Keratinocyte (primary cell): ENCODE results near the gene SERPINB10. TPM values are rescaled to one million over a fixed set of nuclear protein-coding genes. Genes with fewer than 3 reads are reported as not detected.

Source experiments
- DNase-seq: peaks from one replicate; pipeline ENCODE4 v3.0.0-alpha.2; 2011; ENCODE audit warnings: low read depth, missing footprints, low spot score
- FAIRE-seq: peaks from 2 replicates; lab custom pipeline; 2011; peaks lifted over from hg19 to GRCh38; lab: Jason Lieb, UNC
- H2AFZ ChIP-seq: 2 replicates; pipeline ENCODE4 v1.6.0; 2012; ENCODE audit warnings: low read length, control low read depth, inconsistent platforms; ENCODE audit not compliant: control insufficient read depth
- H3K27ac ChIP-seq: 2 replicates; pipeline ENCODE4 v1.5.1; 2011; ENCODE audit warnings: low read length; ENCODE audit not compliant: control insufficient read depth, insufficient read depth
- H3K27me3 ChIP-seq: 3 replicates; pipeline ENCODE4 v1.6.0; 2011; ENCODE audit warnings: low read length; ENCODE audit not compliant: control insufficient read depth, insufficient read depth; ENCODE audit errors: extremely low read depth
- H3K36me3 ChIP-seq, 2 experiments: 2 replicates in 1 of 2; 3 replicates in 1 of 2; pipeline ENCODE4 v1.5.1; 2011; ENCODE audit warnings: low read length in 2 of 2, mild to moderate bottlenecking in 1 of 2; ENCODE audit not compliant: control insufficient read depth in 2 of 2, insufficient read depth in 2 of 2; ENCODE audit errors: extremely low read depth in 1 of 2
- H3K4me1 ChIP-seq: 3 replicates; pipeline ENCODE4 v1.5.1; 2011; ENCODE audit warnings: low read length; ENCODE audit not compliant: control insufficient read depth, insufficient read depth; ENCODE audit errors: extremely low read depth
- H3K4me2 ChIP-seq: 3 replicates; pipeline ENCODE4 v1.6.0; 2011; ENCODE audit warnings: low read depth, low read length; ENCODE audit not compliant: control insufficient read depth, insufficient read depth; ENCODE audit errors: extremely low read depth
- H3K4me3 ChIP-seq, 3 experiments: fragments of 200-600 bp in 1 of 3; sonication (generic) in 1 of 3; 2 replicates in 2 of 3; 3 replicates in 1 of 3; pipeline ENCODE4 v1.5.1; 2011 to 2016; ENCODE audit warnings: low read length in 3 of 3, mild to moderate bottlenecking in 3 of 3, control low read depth in 2 of 3, inconsistent platforms in 1 of 3, low read depth in 1 of 3, mixed read lengths in 1 of 3, mixed run types in 1 of 3, moderate library complexity in 1 of 3; ENCODE audit not compliant: control insufficient read depth in 2 of 3, insufficient read depth in 2 of 3; ENCODE audit errors: extremely low read depth in 1 of 3
- H3K79me2 ChIP-seq: 2 replicates; pipeline ENCODE4 v1.6.0; 2012; ENCODE audit warnings: low read length; ENCODE audit not compliant: control insufficient read depth, insufficient read depth
- H3K9ac ChIP-seq: 3 replicates; pipeline ENCODE4 v1.6.0; 2011; ENCODE audit warnings: low read length; ENCODE audit not compliant: control insufficient read depth, insufficient read depth; ENCODE audit errors: extremely low read depth
- H3K9me1 ChIP-seq: 3 replicates; pipeline ENCODE4 v1.6.0; 2011; ENCODE audit warnings: low read length; ENCODE audit not compliant: control insufficient read depth, insufficient read depth; ENCODE audit errors: extremely low read depth
- H3K9me3 ChIP-seq: 2 replicates; pipeline ENCODE4 v1.5.1; 2012; ENCODE audit warnings: low read depth, low read length; ENCODE audit not compliant: control insufficient read depth
- H4K20me1 ChIP-seq: 3 replicates; pipeline ENCODE4 v1.6.0; 2011; ENCODE audit warnings: low read length; ENCODE audit not compliant: control insufficient read depth, insufficient read depth; ENCODE audit errors: extremely low read depth
- EZH2 ChIP-seq: IDR thresholded peaks from one replicate; pipeline ENCODE4 v1.6.1; 2012; ENCODE audit warnings: inconsistent platforms, mild to moderate bottlenecking, low read length, moderate library complexity
- dilution Hi-C: fragments of 300-500 bp; cut with MboI; formaldehyde crosslinking; loops from one replicate; pipeline ENCODE4 v1.7.0; 2020; ENCODE audit warnings: low sequenced_read_pairs; ENCODE audit not compliant: extremely low pct_ligation_motif_present
- polyA plus RNA-seq, 5 experiments: library from polyadenylated mRNA; depleted of rRNA in 3 of 5; stranded (reverse) in 3 of 5; stranded (forward) in 1 of 5; unstranded in 1 of 5; fragments of >200 nt; gene quantifications; 1 replicate in 1 of 5; 2 replicates in 3 of 5; 3 replicates in 1 of 5; pipeline versions ENCODE4 v1.2.1 to v1.2.3, GENCODE V29; 2011 to 2012; ENCODE audit warnings: missing spikeins in 2 of 5, low read depth in 1 of 5, low replicate concordance in 1 of 5
- TF ChIP-seq, protein P1 (sequence below), 3 experiments: IDR thresholded peaks in 1 of 3; conservative IDR thresholded peaks in 1 of 3; optimal IDR thresholded peaks in 1 of 3; 2 replicates in 2 of 3; 3 replicates in 1 of 3; pipeline versions ENCODE3 to v1.5.1; 2011; ENCODE audit warnings: low read length in 3 of 3, mild to moderate bottlenecking in 3 of 3, moderate library complexity in 2 of 3, control low read depth in 1 of 3, inconsistent platforms in 1 of 3; ENCODE audit not compliant: insufficient read depth in 2 of 3; ENCODE audit errors: extremely low read depth in 1 of 3

The SERPINB10 gene
- polyA plus RNA-seq, 1 donor (not counting 4 experiments of a cell fraction or from before 2014, with no cell fraction given) = 10.1 TPM

DNA sequence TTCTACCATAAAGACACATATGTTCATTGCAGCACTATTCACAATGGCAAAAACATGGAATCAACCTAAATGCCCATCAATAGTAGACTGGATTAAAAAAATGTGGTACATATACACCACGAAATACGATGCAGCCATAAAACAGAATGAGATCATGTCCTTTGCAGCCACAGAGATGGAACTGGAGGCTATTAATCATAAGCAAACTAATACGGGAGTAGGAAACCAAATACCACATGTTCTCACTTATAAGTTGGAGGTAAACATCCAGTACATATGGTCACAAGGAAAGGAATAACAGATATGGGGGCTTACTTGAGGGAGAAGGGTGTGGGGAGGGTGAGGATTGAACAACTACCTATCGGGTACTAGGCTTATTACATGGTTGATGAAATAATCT lies 49.0 kb downstream of the SERPINB10 start:
- DNase-seq (no peak), FAIRE-seq (no peak)
- no peak overlapping the region for H2AFZ ChIP-seq
- no peaks in the 10 kb centered on the region for H3K36me3 ChIP-seq
- H3K27me3 ChIP-seq = no peaks in the 10 kb centered on the region
- H4K20me1 ChIP-seq = no peaks in the 10 kb centered on the region
- no peak overlapping the region for H3K9ac ChIP-seq
- no peak for TF ChIP-seq EZH2
- TF ChIP-seq, protein P1, sequence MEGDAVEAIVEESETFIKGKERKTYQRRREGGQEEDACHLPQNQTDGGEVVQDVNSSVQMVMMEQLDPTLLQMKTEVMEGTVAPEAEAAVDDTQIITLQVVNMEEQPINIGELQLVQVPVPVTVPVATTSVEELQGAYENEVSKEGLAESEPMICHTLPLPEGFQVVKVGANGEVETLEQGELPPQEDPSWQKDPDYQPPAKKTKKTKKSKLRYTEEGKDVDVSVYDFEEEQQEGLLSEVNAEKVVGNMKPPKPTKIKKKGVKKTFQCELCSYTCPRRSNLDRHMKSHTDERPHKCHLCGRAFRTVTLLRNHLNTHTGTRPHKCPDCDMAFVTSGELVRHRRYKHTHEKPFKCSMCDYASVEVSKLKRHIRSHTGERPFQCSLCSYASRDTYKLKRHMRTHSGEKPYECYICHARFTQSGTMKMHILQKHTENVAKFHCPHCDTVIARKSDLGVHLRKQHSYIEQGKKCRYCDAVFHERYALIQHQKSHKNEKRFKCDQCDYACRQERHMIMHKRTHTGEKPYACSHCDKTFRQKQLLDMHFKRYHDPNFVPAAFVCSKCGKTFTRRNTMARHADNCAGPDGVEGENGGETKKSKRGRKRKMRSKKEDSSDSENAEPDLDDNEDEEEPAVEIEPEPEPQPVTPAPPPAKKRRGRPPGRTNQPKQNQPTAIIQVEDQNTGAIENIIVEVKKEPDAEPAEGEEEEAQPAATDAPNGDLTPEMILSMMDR (optimal IDR thresholded peaks at IDR 0.05 in 1 of 3, IDR thresholded peaks at IDR 0.05 in 1 of 3, conservative IDR thresholded peaks at IDR 0.05 in 1 of 3; ENCODE audit: extremely low read depth in 1 of 3, insufficient read depth in 2 of 3, low read length in 3 of 3) = no peak
- no peaks in the 10 kb centered on the region for H3K9me1 ChIP-seq
- no peaks in the 10 kb centered on the region for H3K79me2 ChIP-seq
- no peaks in the 10 kb centered on the region for H3K9me3 ChIP-seq
- dilution Hi-C loops = no loop called here
- H3K4me3 ChIP-seq = no peak overlapping the region
- H3K27ac ChIP-seq = no peak overlapping the region
- no peak overlapping the region for H3K4me2 ChIP-seq
- no peaks in the 10 kb centered on the region for H3K4me1 ChIP-seq

DNA sequence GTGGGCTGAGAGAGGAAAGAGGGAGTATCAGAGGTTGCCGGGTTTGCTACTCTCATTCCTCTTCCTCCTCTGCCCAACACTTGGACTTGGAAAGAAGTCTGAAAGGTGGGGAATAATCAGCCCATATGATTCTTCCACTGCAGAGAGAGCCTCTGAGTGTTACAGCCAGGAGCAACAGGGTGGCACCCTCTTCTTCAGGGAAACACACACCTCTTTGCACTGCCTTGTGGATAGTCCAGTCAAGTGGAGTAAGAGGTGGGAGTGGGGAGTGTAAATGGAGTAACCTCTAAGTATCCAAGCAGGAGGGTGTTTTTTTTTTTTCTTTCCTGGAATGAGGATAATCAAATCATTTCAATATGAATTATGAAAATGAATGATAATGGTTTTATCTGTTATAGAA lies 53.1 kb downstream of the SERPINB10 start:
- Histone ChIP-seq H3K4me1 (peaks cover 6% of the 10 kb centered on the region), H2AFZ (no peak overlapping the region), H3K9ac (no peak overlapping the region), H3K27ac (no peak overlapping the region), H4K20me1 (no peaks in the 10 kb centered on the region), H3K36me3 (no peaks in the 10 kb centered on the region), H3K27me3 (no peaks in the 10 kb centered on the region), H3K4me3 (no peak overlapping the region), H3K4me2 (no peak overlapping the region), H3K9me1 (no peaks in the 10 kb centered on the region), H3K9me3 (no peaks in the 10 kb centered on the region), H3K79me2 (no peaks in the 10 kb centered on the region)
- TF ChIP-seq, protein P1 (optimal IDR thresholded peaks at IDR 0.05 in 1 of 3, IDR thresholded peaks at IDR 0.05 in 1 of 3, conservative IDR thresholded peaks at IDR 0.05 in 1 of 3; ENCODE audit: extremely low read depth in 1 of 3, insufficient read depth in 2 of 3, low read length in 3 of 3) = no peak
- TF ChIP-seq EZH2 = no peak
- DNase-seq (no peak), FAIRE-seq (no peak)
- dilution Hi-C loops = no loop called here
